22Rv1 (cell line): ENCODE data around the gene TAT.

ENCODE experiments used
- CTCF ChIP-seq: fragments of 450-650 bp; IDR thresholded peaks from 2 replicates; pipeline ENCODE4 v1.5.1; 2017; ENCODE audit warnings: mild to moderate bottlenecking
- ZFX ChIP-seq: fragments of 450-650 bp; IDR thresholded peaks from 2 replicates; pipeline ENCODE4 v1.6.1; 2017; ENCODE audit warnings: antibody characterized with exemption, borderline replicate concordance

GRCh38 chr16:71520550-71520949 lies 56.3 kb downstream of the TAT start:
- TF ChIP-seq CTCF (no peak), ZFX (no peak)
